ENCODE measurements around the gene GABRA6. TPM values are rescaled to one million over a fixed set of nuclear protein-coding genes. Genes with fewer than 3 reads are reported as not detected.

GABRA6 gene
- total RNA-seq, 1 donor from 2014 or later: not detected

GRCh38 chr5:161707382-161707781, 21.9 kb downstream of the GABRA6 start:
- H3K4me3 Mint-ChIP-seq (ENCODE audit: unreplicated experiment): no peak overlapping the region
- H3K4me1 Mint-ChIP-seq (ENCODE audit: unreplicated experiment): no peaks in the 10 kb centered on the region
- no peaks in the 10 kb centered on the region for H3K36me3 Mint-ChIP-seq (ENCODE audit: low read depth, unreplicated experiment)
- no peaks in the 10 kb centered on the region for H3K9me3 Mint-ChIP-seq (ENCODE audit: unreplicated experiment)
- H3K27ac Mint-ChIP-seq (ENCODE audit: unreplicated experiment): no peak overlapping the region
- TF ChIP-seq, protein P1, sequence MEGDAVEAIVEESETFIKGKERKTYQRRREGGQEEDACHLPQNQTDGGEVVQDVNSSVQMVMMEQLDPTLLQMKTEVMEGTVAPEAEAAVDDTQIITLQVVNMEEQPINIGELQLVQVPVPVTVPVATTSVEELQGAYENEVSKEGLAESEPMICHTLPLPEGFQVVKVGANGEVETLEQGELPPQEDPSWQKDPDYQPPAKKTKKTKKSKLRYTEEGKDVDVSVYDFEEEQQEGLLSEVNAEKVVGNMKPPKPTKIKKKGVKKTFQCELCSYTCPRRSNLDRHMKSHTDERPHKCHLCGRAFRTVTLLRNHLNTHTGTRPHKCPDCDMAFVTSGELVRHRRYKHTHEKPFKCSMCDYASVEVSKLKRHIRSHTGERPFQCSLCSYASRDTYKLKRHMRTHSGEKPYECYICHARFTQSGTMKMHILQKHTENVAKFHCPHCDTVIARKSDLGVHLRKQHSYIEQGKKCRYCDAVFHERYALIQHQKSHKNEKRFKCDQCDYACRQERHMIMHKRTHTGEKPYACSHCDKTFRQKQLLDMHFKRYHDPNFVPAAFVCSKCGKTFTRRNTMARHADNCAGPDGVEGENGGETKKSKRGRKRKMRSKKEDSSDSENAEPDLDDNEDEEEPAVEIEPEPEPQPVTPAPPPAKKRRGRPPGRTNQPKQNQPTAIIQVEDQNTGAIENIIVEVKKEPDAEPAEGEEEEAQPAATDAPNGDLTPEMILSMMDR (IDR thresholded peaks at IDR 0.05; ENCODE audit: unreplicated experiment): no peak
- DNase-seq (ENCODE audit: low spot score): no peak
- H3K27me3 Mint-ChIP-seq (ENCODE audit: unreplicated experiment): no peaks in the 10 kb centered on the region

DNA sequence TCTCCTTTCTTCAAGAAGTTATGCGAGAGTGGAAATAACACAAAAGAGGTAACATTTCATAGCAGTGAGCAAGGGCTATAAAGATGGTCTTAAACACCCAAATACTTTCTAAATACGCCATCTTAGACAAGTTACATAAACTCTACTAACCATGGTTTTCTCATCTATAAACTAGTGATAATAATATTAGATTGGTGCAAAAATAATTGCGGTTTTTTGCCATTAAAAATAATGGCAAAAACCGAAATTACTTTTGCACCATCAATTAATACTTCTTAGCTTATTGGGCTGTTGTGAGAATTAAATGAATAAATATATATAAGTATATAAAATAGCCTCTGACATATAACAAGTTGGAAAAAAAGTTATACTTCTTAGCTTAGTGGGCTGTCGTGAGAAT, 23.7 kb downstream of the GABRA6 start:
- H3K36me3 Mint-ChIP-seq (ENCODE audit: low read depth, unreplicated experiment): no peaks in the 10 kb centered on the region
- H3K27me3 Mint-ChIP-seq (ENCODE audit: unreplicated experiment): no peaks in the 10 kb centered on the region

GRCh38 chr5:161713042-161713441, 27.5 kb downstream of the GABRA6 start:
- Mint-ChIP-seq H3K27ac (ENCODE audit: unreplicated experiment) (no peak overlapping the region), H3K27me3 (ENCODE audit: unreplicated experiment) (no peaks in the 10 kb centered on the region), H3K4me1 (ENCODE audit: unreplicated experiment) (no peaks in the 10 kb centered on the region), H3K4me3 (ENCODE audit: unreplicated experiment) (no peak overlapping the region), H3K36me3 (ENCODE audit: low read depth, unreplicated experiment) (no peaks in the 10 kb centered on the region), H3K9me3 (ENCODE audit: unreplicated experiment) (no peaks in the 10 kb centered on the region)
- TF ChIP-seq, protein P1 (IDR thresholded peaks at IDR 0.05; ENCODE audit: unreplicated experiment): no peak
- no peak for DNase-seq (ENCODE audit: low spot score)

More for the DNA sequence above, 23.7 kb downstream of the GABRA6 start:
- no peaks in the 10 kb centered on the region for H3K4me1 Mint-ChIP-seq (ENCODE audit: unreplicated experiment)
- TF ChIP-seq, protein P1 (IDR thresholded peaks at IDR 0.05; ENCODE audit: unreplicated experiment): no peak
- no peak overlapping the region for H3K4me3 Mint-ChIP-seq (ENCODE audit: unreplicated experiment)
- DNase-seq (ENCODE audit: low spot score): no peak
- H3K27ac Mint-ChIP-seq (ENCODE audit: unreplicated experiment): no peak overlapping the region
- no peaks in the 10 kb centered on the region for H3K9me3 Mint-ChIP-seq (ENCODE audit: unreplicated experiment)

DNA sequence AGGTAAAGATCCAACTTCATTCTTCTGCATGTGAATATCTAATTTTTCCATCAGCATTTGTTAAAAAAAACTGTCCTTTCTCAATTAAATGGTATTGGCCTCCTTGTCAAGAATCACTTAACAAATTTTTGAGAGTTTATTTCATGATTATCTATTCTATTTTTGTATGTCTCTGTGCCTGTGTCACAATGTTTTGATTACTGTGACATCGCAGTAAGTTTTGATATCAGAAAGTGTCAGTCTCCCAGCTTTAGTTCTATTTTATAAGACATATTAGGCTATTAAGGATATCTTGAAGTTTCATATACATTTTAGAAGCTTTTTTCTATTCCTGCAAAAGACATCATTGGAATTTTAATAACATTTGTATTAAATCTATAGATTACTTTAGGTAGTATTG, 33.6 kb downstream of the GABRA6 start:
- Mint-ChIP-seq H3K27me3 (ENCODE audit: unreplicated experiment) (no peaks in the 10 kb centered on the region), H3K4me1 (ENCODE audit: unreplicated experiment) (no peaks in the 10 kb centered on the region), H3K27ac (ENCODE audit: unreplicated experiment) (no peak overlapping the region), H3K4me3 (ENCODE audit: unreplicated experiment) (no peak overlapping the region), H3K36me3 (ENCODE audit: low read depth, unreplicated experiment) (no peaks in the 10 kb centered on the region), H3K9me3 (ENCODE audit: unreplicated experiment) (no peaks in the 10 kb centered on the region)
- TF ChIP-seq, protein P1 (IDR thresholded peaks at IDR 0.05; ENCODE audit: unreplicated experiment): no peak
- DNase-seq (ENCODE audit: low spot score): no peak

GRCh38 chr5:161720460-161720859, 34.9 kb downstream of the GABRA6 start:
- Mint-ChIP-seq H3K4me1 (ENCODE audit: unreplicated experiment) (no peaks in the 10 kb centered on the region), H3K4me3 (ENCODE audit: unreplicated experiment) (no peak overlapping the region), H3K9me3 (ENCODE audit: unreplicated experiment) (no peaks in the 10 kb centered on the region), H3K27ac (ENCODE audit: unreplicated experiment) (no peak overlapping the region), H3K36me3 (ENCODE audit: low read depth, unreplicated experiment) (no peaks in the 10 kb centered on the region), H3K27me3 (ENCODE audit: unreplicated experiment) (no peaks in the 10 kb centered on the region)
- TF ChIP-seq, protein P1 (IDR thresholded peaks at IDR 0.05; ENCODE audit: unreplicated experiment): no peak
- no peak for DNase-seq (ENCODE audit: low spot score)

Measured in endothelial cell (in vitro differentiated cells).